HUES48 (cell line): ENCODE data around the gene SLITRK6.
A peak's percentile ranks its signal among the peaks of the same experiment; 100 is the strongest.

ENCODE experiments used
- H3K27ac ChIP-seq: one replicate; pipeline ENCODE4 v1.7.0; 2013; ENCODE audit warnings: low read depth, low read length, inconsistent platforms
- H3K27me3 ChIP-seq: 2 replicates; pipeline ENCODE4 v1.6.1; 2013; ENCODE audit warnings: mild to moderate bottlenecking, low read length; ENCODE audit not compliant: control insufficient read depth, insufficient read depth
- H3K36me3 ChIP-seq: 2 replicates; pipeline ENCODE4 v1.6.1; 2013; ENCODE audit warnings: low read length; ENCODE audit not compliant: control insufficient read depth, insufficient read depth
- H3K4me1 ChIP-seq: 2 replicates; pipeline ENCODE4 v1.6.1; 2013; ENCODE audit warnings: mild to moderate bottlenecking, low read length; ENCODE audit not compliant: control insufficient read depth, insufficient read depth
- H3K4me3 ChIP-seq: 2 replicates; pipeline ENCODE4 v1.5.1; 2013; ENCODE audit warnings: mild to moderate bottlenecking, low read depth, low read length
- H3K9ac ChIP-seq: 2 replicates; pipeline ENCODE4 v1.6.1; 2013; ENCODE audit warnings: mild to moderate bottlenecking, low read depth, low read length, moderate library complexity
- H3K9me3 ChIP-seq: 2 replicates; pipeline ENCODE4 v1.6.1; 2013; ENCODE audit warnings: low read length; ENCODE audit not compliant: control insufficient read depth, insufficient read depth

The SLITRK6 gene

GRCh38 chr13:85799097-85799582 is at the start of gene SLITRK6:
Gene SLITRK6 (minus strand): TSS chr13:85799419. CDS start chr13:85796508, 2,911 bp downstream.
- Histone ChIP-seq H3K9me3 (no peaks in the 10 kb centered on the region), H3K27ac (no peak within 1 kb of the TSS), H3K9ac (peak within 1 kb of the TSS; percentile 16; the same call in 1 of the 2 replicates), H3K4me1 (peaks cover 24% of the 10 kb centered on the region), H3K36me3 (no peaks in the 10 kb centered on the region), H3K4me3 (peak within 1 kb of the TSS; percentile 20; the same call in 1 of the 2 replicates), H3K27me3 (no peaks in the 10 kb centered on the region)

GRCh38 chr13:85847012-85847411 is 47.8 kb upstream of the SLITRK6 start:
- H3K4me1 ChIP-seq = no peaks in the 10 kb centered on the region
- H3K36me3 ChIP-seq = no peaks in the 10 kb centered on the region
- no peaks in the 10 kb centered on the region for H3K27me3 ChIP-seq
- H3K9me3 ChIP-seq = peaks cover 15% of the 10 kb centered on the region
- H3K9ac ChIP-seq = no peak overlapping the region
- no peak overlapping the region for H3K4me3 ChIP-seq
- H3K27ac ChIP-seq = no peak overlapping the region

- no peaks in the 10 kb centered on the region for H3K9me3 ChIP-seq
- H3K4me1 ChIP-seq = no peaks in the 10 kb centered on the region
- no peak overlapping the region for H3K9ac ChIP-seq
- H3K4me3 ChIP-seq = no peak overlapping the region
- H3K27ac ChIP-seq = no peak overlapping the region
- H3K36me3 ChIP-seq = no peaks in the 10 kb centered on the region
- H3K27me3 ChIP-seq = no peaks in the 10 kb centered on the region
Measured at GRCh38 chr13:85841427-85841826, 42.2 kb upstream of the SLITRK6 start.

GRCh38 chr13:85833921-85834320 is 34.7 kb upstream of the SLITRK6 start:
- Histone ChIP-seq H3K36me3 (no peaks in the 10 kb centered on the region), H3K27ac (no peak overlapping the region), H3K9ac (no peak overlapping the region), H3K9me3 (no peaks in the 10 kb centered on the region), H3K4me3 (no peak overlapping the region), H3K27me3 (no peaks in the 10 kb centered on the region), H3K4me1 (no peaks in the 10 kb centered on the region)

- no peaks in the 10 kb centered on the region for H3K9me3 ChIP-seq
- H3K4me3 ChIP-seq = no peak overlapping the region
- no peak overlapping the region for H3K9ac ChIP-seq
- H3K36me3 ChIP-seq = no peaks in the 10 kb centered on the region
- H3K27me3 ChIP-seq = no peaks in the 10 kb centered on the region
- no peaks in the 10 kb centered on the region for H3K4me1 ChIP-seq
- H3K27ac ChIP-seq = no peak overlapping the region
Measured at GRCh38 chr13:85828094-85828684, 29.0 kb upstream of the SLITRK6 start.

GRCh38 chr13:85825454-85825853 is 26.2 kb upstream of the SLITRK6 start:
- Histone ChIP-seq H3K9ac (no peak overlapping the region), H3K4me3 (no peak overlapping the region), H3K27me3 (no peaks in the 10 kb centered on the region), H3K36me3 (no peaks in the 10 kb centered on the region), H3K4me1 (no peaks in the 10 kb centered on the region), H3K9me3 (no peaks in the 10 kb centered on the region), H3K27ac (no peak overlapping the region)

GRCh38 chr13:85823832-85824231 is 24.6 kb upstream of the SLITRK6 start:
- Histone ChIP-seq H3K9ac (no peak overlapping the region), H3K36me3 (no peaks in the 10 kb centered on the region), H3K9me3 (no peaks in the 10 kb centered on the region), H3K4me1 (no peaks in the 10 kb centered on the region), H3K27ac (no peak overlapping the region), H3K4me3 (no peak overlapping the region), H3K27me3 (no peaks in the 10 kb centered on the region)

- H3K36me3 ChIP-seq = no peaks in the 10 kb centered on the region
- H3K4me3 ChIP-seq = no peak overlapping the region
- H3K9ac ChIP-seq = no peak overlapping the region
- H3K9me3 ChIP-seq = no peaks in the 10 kb centered on the region
- H3K27ac ChIP-seq = no peak overlapping the region
- no peaks in the 10 kb centered on the region for H3K27me3 ChIP-seq
- H3K4me1 ChIP-seq = no peaks in the 10 kb centered on the region
Measured at GRCh38 chr13:85819513-85819912, 20.3 kb upstream of the SLITRK6 start.

- Histone ChIP-seq H3K9me3 (no peaks in the 10 kb centered on the region), H3K9ac (no peak overlapping the region), H3K4me3 (no peak overlapping the region), H3K27me3 (no peaks in the 10 kb centered on the region), H3K36me3 (no peaks in the 10 kb centered on the region), H3K4me1 (no peaks in the 10 kb centered on the region), H3K27ac (no peak overlapping the region)
Measured at GRCh38 chr13:85816413-85816812, 17.2 kb upstream of the SLITRK6 start.

GRCh38 chr13:85812282-85812681 is 13.1 kb upstream of the SLITRK6 start:
- no peaks in the 10 kb centered on the region for H3K4me1 ChIP-seq

GRCh38 chr13:85808811-85809210 is 9.6 kb upstream of the SLITRK6 start:
- Histone ChIP-seq H3K36me3 (no peaks in the 10 kb centered on the region), H3K4me3 (no peak overlapping the region), H3K9me3 (no peaks in the 10 kb centered on the region), H3K9ac (no peak overlapping the region), H3K27me3 (no peaks in the 10 kb centered on the region), H3K27ac (no peak overlapping the region), H3K4me1 (peaks cover 4% of the 10 kb centered on the region; the same call in 1 of the 2 replicates)

More at GRCh38 chr13:85812282-85812681, 13.1 kb upstream of the SLITRK6 start:
- H3K27me3 ChIP-seq = no peaks in the 10 kb centered on the region
- no peak overlapping the region for H3K4me3 ChIP-seq
- H3K36me3 ChIP-seq = no peaks in the 10 kb centered on the region
- H3K9me3 ChIP-seq = no peaks in the 10 kb centered on the region
- no peak overlapping the region for H3K9ac ChIP-seq
- H3K27ac ChIP-seq = no peak overlapping the region
